Activated CD8-positive, alpha-beta memory T cell treated with anti-CD3 and anti-CD28 coated beads, Interleukin-2, amount 10 ng/mL, durations not matched to agents 7 days and 5 days (primary cell): ENCODE results near the gene ARSI. TPM values are rescaled to one million over a fixed set of nuclear protein-coding genes. Genes with fewer than 3 reads are reported as not detected.
"Not testable (repeated sequence)": the region's sequence is repeated elsewhere in the genome, so short reads cannot be mapped to it uniquely, and the experiment has no call there.

Source experiments
- ATAC-seq: fragments of 150-1000 bp; cut with Tn5 transposase; one replicate; pipeline ENCODE4 v1.10.0; 2021; ENCODE audit warnings: moderate library complexity
- CTCF ChIA-PET: fragments of 350-600 bp; sonication (Branson Sonifier 250); formaldehyde crosslinking; loops from one replicate; lab custom pipeline; 2021; ENCODE audit warnings: antibody characterized with exemption; lab: Charles Lee
- DNase-seq: peaks from one replicate; pipeline ENCODE4 v3.0.0-alpha.2; 2020
- H3K27ac Mint-ChIP-seq: one replicate; pipeline ENCODE4 v1.8.0; 2021; ENCODE audit warnings: mild to moderate bottlenecking, mixed read lengths
- H3K27me3 Mint-ChIP-seq: one replicate; pipeline ENCODE4 v1.8.0; 2021; ENCODE audit warnings: mixed read lengths
- H3K36me3 Mint-ChIP-seq: one replicate; pipeline ENCODE4 v1.8.0; 2021; ENCODE audit warnings: mild to moderate bottlenecking, mixed read lengths
- H3K4me1 Mint-ChIP-seq: one replicate; pipeline ENCODE4 v1.8.0; 2021; ENCODE audit warnings: mixed read lengths
- H3K4me3 Mint-ChIP-seq: one replicate; pipeline ENCODE4 v1.8.0; 2021; ENCODE audit warnings: mild to moderate bottlenecking, moderate library complexity, mixed read lengths
- H3K9me3 Mint-ChIP-seq: one replicate; pipeline ENCODE4 v1.8.0; 2022; ENCODE audit warnings: low read depth, mixed read lengths
- total RNA-seq, 2 experiments: library from RNA; stranded (reverse); gene quantifications; one replicate each; pipeline ENCODE4 v1.2.3, GENCODE V29; 2021

The ARSI gene
- total RNA-seq, 2 experiments from 2014 or later, result not detected

GRCh38 chr5:150261231-150261630, 41.5 kb downstream of the ARSI start:
- Mint-ChIP-seq H3K36me3 (no peaks in the 10 kb centered on the region), H3K4me3 (no peak overlapping the region), H3K27me3 (peaks cover 2% of the 10 kb centered on the region), H3K9me3 (no peaks in the 10 kb centered on the region), H3K4me1 (no peaks in the 10 kb centered on the region), H3K27ac (no peak overlapping the region)
- DNase-seq, result no peak
- CTCF ChIA-PET, result interaction anchor here (1.4 to 1.7 kb wide), 2 partner anchors 9 to 43 kb away, joined by 3 to 6 read pairs; no protein-coding TSS in a partner anchor
- ATAC-seq, result no peak

- H3K27ac Mint-ChIP-seq, result no peak overlapping the region
- no peak overlapping the region for H3K4me3 Mint-ChIP-seq
- CTCF ChIA-PET, result interaction anchor here (1.3 kb wide), 1 partner anchor 26 kb away, joined by 4 read pairs; no protein-coding TSS in a partner anchor
- no peak for DNase-seq
- H3K36me3 Mint-ChIP-seq, result no peaks in the 10 kb centered on the region
- no peaks in the 10 kb centered on the region for H3K4me1 Mint-ChIP-seq
- peak; percentile 63 for ATAC-seq
- H3K9me3 Mint-ChIP-seq, result no peaks in the 10 kb centered on the region
- H3K27me3 Mint-ChIP-seq, result peaks cover 2% of the 10 kb centered on the region
These were observed 44.6 kb downstream of the ARSI start for GRCh38 chr5:150258130-150258529.

DNA sequence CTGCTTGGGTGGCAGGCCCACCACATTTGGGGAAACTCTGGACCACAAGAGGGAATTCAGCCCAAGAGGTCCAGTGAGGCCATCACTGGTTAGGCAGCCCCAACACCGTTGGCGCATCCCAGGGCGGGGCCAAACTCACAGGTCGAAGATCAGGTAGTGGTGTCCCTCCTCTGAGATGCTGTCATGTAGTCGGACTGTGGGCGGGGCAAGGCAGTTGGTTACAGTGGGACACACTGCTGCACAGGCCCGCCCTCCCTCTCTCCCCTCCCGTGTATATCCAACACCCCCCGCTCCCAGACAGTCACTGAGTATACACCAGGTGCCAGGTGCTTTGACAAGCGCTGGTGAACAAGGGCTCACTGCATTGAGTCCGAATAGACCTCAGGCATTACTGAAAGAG, 45.3 kb downstream of the ARSI start:
- Mint-ChIP-seq H3K27ac (no peak overlapping the region), H3K36me3 (no peaks in the 10 kb centered on the region), H3K9me3 (no peaks in the 10 kb centered on the region), H3K4me1 (no peaks in the 10 kb centered on the region), H3K27me3 (peaks cover 2% of the 10 kb centered on the region), H3K4me3 (no peak overlapping the region)
- ATAC-seq (peak; percentile 15), DNase-seq (no peak)
- CTCF ChIA-PET, result no interaction called here

DNA sequence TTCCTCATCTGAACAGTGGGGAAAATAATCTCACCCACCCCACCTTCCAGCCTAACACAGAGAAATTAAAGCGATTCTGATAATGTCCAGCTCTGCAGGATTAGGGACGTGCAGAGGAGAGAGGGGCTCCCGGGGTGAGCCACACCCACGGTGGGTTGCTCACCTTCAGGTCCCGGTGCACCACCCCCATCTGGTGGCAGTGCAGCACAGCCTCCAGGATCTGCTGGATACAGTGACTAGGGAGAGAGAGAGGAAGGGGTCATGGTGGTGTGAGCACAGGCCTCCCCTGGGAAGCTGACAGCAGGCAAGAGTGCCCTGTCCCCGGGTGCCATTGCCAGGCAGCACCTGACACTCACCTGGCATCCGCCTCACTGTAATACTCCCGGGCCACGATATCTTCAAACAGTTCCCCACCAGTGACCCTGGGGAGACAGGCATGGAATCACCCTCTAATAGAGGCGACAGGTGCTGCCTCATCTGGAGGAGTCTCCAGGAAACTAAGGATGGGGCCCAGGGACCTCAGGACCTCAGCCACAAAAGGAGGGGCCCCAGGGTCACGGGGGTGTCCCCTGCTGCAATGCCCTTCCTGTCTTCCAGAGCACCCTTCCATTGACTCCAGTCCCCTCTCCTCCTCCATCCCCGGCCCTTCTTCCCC, 46.2 kb downstream of the ARSI start:
- ATAC-seq, result no peak
- no peak overlapping the region for H3K4me3 Mint-ChIP-seq
- H3K9me3 Mint-ChIP-seq, result no peaks in the 10 kb centered on the region
- DNase-seq, result no peak
- no peaks in the 10 kb centered on the region for H3K36me3 Mint-ChIP-seq
- CTCF ChIA-PET, result no interaction called here
- H3K27me3 Mint-ChIP-seq, result no peaks in the 10 kb centered on the region
- no peak overlapping the region for H3K27ac Mint-ChIP-seq
- no peaks in the 10 kb centered on the region for H3K4me1 Mint-ChIP-seq

DNA sequence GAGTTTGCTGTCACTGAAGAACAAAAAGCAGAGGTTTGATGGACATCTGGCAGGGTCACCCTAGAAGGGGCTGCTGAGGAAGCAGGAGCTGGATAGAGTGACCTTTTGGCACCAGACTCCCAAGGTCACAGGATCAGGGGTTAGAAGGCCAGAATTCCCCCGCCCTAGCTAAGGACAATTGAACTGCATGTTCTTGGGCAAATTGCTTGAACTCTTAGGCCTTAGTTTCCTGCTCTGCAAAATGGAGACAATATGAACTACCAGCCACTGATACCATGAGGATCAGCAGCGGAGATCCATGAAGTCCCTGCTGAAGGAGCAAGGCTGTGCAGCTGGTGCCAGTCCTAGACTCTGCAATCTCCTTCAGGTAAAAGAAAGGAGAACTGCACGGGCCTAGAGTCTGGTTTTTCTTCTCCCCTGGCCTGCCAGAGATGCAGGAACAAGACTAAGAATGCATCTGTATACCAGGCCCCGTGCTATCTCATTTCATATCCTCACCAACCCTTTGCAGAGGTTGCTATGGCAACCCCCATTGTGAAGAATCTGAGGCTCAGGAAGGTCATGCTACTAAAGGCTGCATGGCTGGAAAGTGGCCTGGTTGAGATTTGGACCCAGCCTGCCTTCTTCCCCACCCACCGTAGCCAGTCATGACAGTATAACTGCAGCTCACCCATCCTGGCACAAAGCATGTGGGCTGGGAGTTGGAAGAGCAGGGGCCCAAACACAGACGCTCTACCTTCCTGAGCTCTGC, 46.9 kb downstream of the ARSI start:
- Mint-ChIP-seq H3K9me3 (no peaks in the 10 kb centered on the region), H3K36me3 (no peaks in the 10 kb centered on the region), H3K4me3 (no peak overlapping the region), H3K27me3 (no peaks in the 10 kb centered on the region), H3K4me1 (no peaks in the 10 kb centered on the region), H3K27ac (no peak overlapping the region)
- DNase-seq, result no peak
- CTCF ChIA-PET, result no interaction called here
- no peak for ATAC-seq

DNA sequence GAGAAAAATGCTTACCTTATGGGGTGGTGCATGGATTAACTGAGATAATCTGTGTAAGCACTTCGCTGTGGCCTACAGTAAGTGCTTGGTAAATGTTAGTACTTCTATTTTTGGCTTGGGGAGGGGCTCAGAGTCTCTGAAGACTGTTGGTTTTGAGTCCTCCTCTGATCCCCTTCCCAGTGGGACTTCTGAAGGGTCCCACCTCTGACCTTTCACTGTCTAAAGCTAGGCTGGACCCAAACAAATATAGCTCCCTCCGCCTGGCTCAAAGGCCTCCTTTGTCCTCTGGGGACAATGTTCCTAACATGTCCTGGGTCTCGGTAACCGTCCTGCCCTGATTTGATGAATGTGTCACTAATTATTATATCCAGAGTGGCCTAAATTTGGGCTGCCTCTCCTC, 47.9 kb downstream of the ARSI start:
- Mint-ChIP-seq H3K27me3 (no peaks in the 10 kb centered on the region), H3K4me3 (no peak overlapping the region)
- CTCF ChIA-PET, result interaction anchor here (0.9 kb wide), 1 partner anchor 23 kb away, joined by 3 read pairs; no protein-coding TSS in a partner anchor

GRCh38 chr5:150254363-150254762, 48.3 kb downstream of the ARSI start:
- Mint-ChIP-seq H3K9me3 (no peaks in the 10 kb centered on the region), H3K4me1 (no peaks in the 10 kb centered on the region), H3K36me3 (no peaks in the 10 kb centered on the region), H3K27me3 (no peaks in the 10 kb centered on the region), H3K4me3 (no peak overlapping the region), H3K27ac (no peak overlapping the region)
- ATAC-seq (no peak), DNase-seq (no peak)
- CTCF ChIA-PET, result interaction anchor here (0.9 kb wide), 1 partner anchor 23 kb away, joined by 3 read pairs; no protein-coding TSS in a partner anchor

More for the DNA sequence above, 47.9 kb downstream of the ARSI start:
- Mint-ChIP-seq H3K4me1 (no peaks in the 10 kb centered on the region), H3K27ac (no peak overlapping the region), H3K36me3 (no peaks in the 10 kb centered on the region), H3K9me3 (no peaks in the 10 kb centered on the region)
- no peak for ATAC-seq
- no peak for DNase-seq

DNA sequence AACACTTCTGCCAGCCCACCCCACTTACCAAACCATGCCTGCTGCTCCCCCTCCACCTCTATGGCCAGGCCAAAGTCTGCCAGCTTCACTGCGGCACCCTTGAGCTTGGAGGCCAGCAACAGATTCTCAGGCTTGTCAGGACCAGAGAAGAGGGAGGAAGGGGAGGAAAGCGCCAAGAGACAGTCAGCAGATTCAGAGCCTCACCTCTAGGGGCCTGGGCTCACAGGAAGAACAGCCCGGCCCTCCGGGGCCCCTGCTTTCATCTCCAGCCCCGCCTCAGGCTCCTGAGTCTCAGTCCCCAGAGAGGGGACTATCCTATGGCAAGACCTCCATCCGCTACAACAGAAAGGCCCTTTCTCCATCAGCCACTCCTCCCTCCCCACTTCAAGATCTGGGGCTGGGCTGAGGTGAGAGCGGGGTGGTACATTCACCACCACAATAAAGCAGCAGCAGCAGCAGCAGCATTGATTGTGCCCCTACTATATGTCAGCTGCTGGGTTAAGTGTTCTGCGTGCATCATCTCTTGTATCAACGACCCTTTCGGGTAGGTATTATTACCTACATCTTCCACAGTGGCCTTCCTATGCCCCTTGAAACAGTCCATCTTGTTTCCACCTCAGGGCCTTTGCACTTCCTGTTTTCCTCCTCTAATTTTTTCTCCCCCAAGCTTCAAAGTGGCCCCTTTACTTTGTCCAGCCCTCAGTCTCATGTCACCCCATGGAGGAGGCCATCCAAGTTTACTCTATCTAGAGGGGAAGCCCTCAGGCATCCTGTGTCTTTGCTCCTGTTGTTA, 49.1 kb downstream of the ARSI start:
- no peaks in the 10 kb centered on the region for H3K4me1 Mint-ChIP-seq
- no peaks in the 10 kb centered on the region for H3K27me3 Mint-ChIP-seq
- no peak overlapping the region for H3K27ac Mint-ChIP-seq
- ATAC-seq (no peak), DNase-seq (no peak)
- H3K9me3 Mint-ChIP-seq, result no peaks in the 10 kb centered on the region
- no peak overlapping the region for H3K4me3 Mint-ChIP-seq
- CTCF ChIA-PET, result no interaction called here
- no peaks in the 10 kb centered on the region for H3K36me3 Mint-ChIP-seq

DNA sequence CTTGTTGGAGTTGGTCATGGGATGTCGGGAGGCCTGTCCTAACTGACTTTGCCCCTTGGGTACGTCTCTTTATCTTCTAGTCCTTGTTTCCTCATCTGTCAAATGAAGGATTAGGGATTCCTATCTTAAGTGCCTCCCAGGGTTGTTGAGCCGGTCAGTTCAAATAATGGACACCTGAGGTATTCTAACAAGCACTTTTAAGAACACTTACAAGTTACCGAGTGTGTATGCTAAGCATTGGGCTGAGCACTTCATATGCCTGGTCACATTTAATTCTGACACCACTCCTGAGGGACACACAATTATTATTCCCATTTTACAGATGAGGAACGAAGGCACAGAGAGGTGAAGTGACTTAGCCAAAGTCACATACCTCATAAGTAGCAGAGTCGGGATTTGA, 50.2 kb downstream of the ARSI start:
- Mint-ChIP-seq H3K4me1 (no peaks in the 10 kb centered on the region), H3K9me3 (no peaks in the 10 kb centered on the region), H3K27ac (no peak overlapping the region), H3K4me3 (no peak overlapping the region), H3K36me3 (no peaks in the 10 kb centered on the region), H3K27me3 (no peaks in the 10 kb centered on the region)
- CTCF ChIA-PET, result no interaction called here
- DNase-seq (no peak), ATAC-seq (no peak)

DNA sequence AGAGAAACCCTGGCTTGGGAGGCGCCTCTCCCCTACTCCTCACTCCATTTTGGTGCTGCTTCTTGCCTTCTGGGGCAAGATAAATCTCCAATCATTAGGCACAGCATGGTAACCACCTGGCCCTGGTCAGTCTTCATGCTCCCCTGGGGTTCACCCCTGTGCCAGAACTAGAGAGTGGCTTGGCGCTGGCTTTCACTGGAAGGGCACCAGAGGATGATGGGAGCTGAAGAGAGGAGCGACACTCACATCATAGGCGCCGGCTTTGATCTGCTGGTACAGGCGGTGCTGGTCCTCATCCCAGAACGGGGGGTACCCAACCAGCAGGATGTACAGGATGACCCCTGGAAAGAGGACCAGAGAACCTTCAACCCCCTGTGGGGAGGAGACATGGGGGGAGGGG, 51.2 kb downstream of the ARSI start:
- DNase-seq (no peak), ATAC-seq (no peak)
- CTCF ChIA-PET, result interaction anchor here (0.9 to 1.0 kb wide), 2 partner anchors 43 to 98 kb away, joined by 3 read pairs; no protein-coding TSS in a partner anchor
- Mint-ChIP-seq H3K27me3 (no peaks in the 10 kb centered on the region), H3K4me1 (no peaks in the 10 kb centered on the region), H3K9me3 (no peaks in the 10 kb centered on the region), H3K4me3 (no peak overlapping the region), H3K27ac (no peak overlapping the region), H3K36me3 (no peaks in the 10 kb centered on the region)

GRCh38 chr5:150249744-150250143, 53.0 kb downstream of the ARSI start:
- ATAC-seq (no peak), DNase-seq (no peak)
- CTCF ChIA-PET, result no interaction called here
- H3K4me3 Mint-ChIP-seq, result no peak overlapping the region
- H3K4me1 Mint-ChIP-seq, result no peaks in the 10 kb centered on the region
- H3K27ac Mint-ChIP-seq, result no peak overlapping the region
- no peaks in the 10 kb centered on the region for H3K36me3 Mint-ChIP-seq
- no peaks in the 10 kb centered on the region for H3K27me3 Mint-ChIP-seq
- H3K9me3 Mint-ChIP-seq, result no peaks in the 10 kb centered on the region

- Mint-ChIP-seq H3K9me3 (no peaks in the 10 kb centered on the region), H3K36me3 (no peaks in the 10 kb centered on the region), H3K4me1 (no peaks in the 10 kb centered on the region), H3K4me3 (no peak overlapping the region), H3K27me3 (peaks cover 4% of the 10 kb centered on the region), H3K27ac (no peak overlapping the region)
- DNase-seq (no peak), ATAC-seq (no peak)
- CTCF ChIA-PET, result no interaction called here
These were observed 53.8 kb downstream of the ARSI start for GRCh38 chr5:150248946-150249345.

DNA sequence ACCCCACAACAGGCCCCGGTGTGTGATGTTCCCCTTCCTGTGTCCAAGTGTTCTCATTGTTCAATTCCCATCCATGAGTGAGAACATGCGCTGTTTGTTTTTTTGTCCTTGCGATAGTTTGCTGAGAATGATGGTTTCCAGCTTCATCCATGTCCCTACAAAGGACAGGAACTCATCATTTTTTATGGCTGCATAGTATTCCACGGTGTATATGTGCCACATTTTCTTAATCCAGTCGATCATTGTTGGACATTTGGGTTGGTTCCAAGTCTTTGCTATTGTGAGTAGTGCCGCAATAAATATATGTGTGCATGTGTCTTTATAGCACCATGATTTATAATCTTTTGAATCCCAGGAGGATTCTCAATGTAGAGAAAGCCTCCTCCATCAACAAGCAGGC, 54.2 kb downstream of the ARSI start:
- H3K9me3 Mint-ChIP-seq, H3K4me3 Mint-ChIP-seq, H3K36me3 Mint-ChIP-seq, H3K27ac Mint-ChIP-seq, H3K4me1 Mint-ChIP-seq, ATAC-seq, DNase-seq, H3K27me3 Mint-ChIP-seq, CTCF ChIA-PET: not testable (repeated sequence)
